Natural killer cell (primary cell): ENCODE data around the gene EIPR1. TPM values are rescaled to one million over a fixed set of nuclear protein-coding genes. Genes with fewer than 3 reads are reported as not detected.

Experiments
- ATAC-seq, 3 donors: fragments of 150-1000 bp in 2 of 3; fragments of 200-7000 bp in 1 of 3; cut with Tn5 transposase; 1 replicate in 1 of 3; 2 replicates in 2 of 3; pipeline ENCODE4 v1.10.0; 2021; ENCODE audit warnings: mild to moderate bottlenecking in 2 of 3, moderate library complexity in 2 of 3
- DNase-seq, 2 donors: peaks; one replicate each; pipeline versions ENCODE4 v3.0.0 to v3.0.0-alpha.2; 2013 to 2021; ENCODE audit warnings: mixed read lengths in 1 of 2
- H3K27ac ChIP-seq: one replicate; pipeline ENCODE4 v1.5.1; 2013; ENCODE audit warnings: mild to moderate bottlenecking, low read length
- H3K27me3 ChIP-seq: one replicate; pipeline ENCODE4 v1.6.1; 2013; ENCODE audit warnings: low read length; ENCODE audit not compliant: control insufficient read depth, insufficient read depth
- H3K36me3 ChIP-seq: one replicate; pipeline ENCODE4 v1.6.1; 2013; ENCODE audit warnings: low read length; ENCODE audit not compliant: control insufficient read depth, insufficient read depth
- H3K4me1 ChIP-seq: one replicate; pipeline ENCODE4 v1.6.1; 2013; ENCODE audit warnings: low read length; ENCODE audit not compliant: control insufficient read depth, insufficient read depth
- H3K4me3 ChIP-seq: one replicate; pipeline ENCODE4 v1.5.1; 2013; ENCODE audit warnings: low read length
- H3K9me3 ChIP-seq: one replicate; pipeline ENCODE4 v1.6.1; 2013; ENCODE audit warnings: low read length; ENCODE audit not compliant: control insufficient read depth, insufficient read depth
- H3K27ac Mint-ChIP-seq, 2 donors: one replicate each; pipeline ENCODE4 v1.8.0; 2022; ENCODE audit warnings: mild to moderate bottlenecking in 2 of 2, mixed read lengths in 2 of 2, moderate library complexity in 1 of 2
- H3K27me3 Mint-ChIP-seq, 2 donors: one replicate each; pipeline ENCODE4 v1.8.0; 2022; ENCODE audit warnings: low read depth in 2 of 2, mixed read lengths in 2 of 2
- H3K36me3 Mint-ChIP-seq: one replicate; pipeline ENCODE4 v1.8.0; 2022; ENCODE audit warnings: mixed read lengths
- H3K4me1 Mint-ChIP-seq, 2 donors: one replicate each; pipeline ENCODE4 v1.8.0; 2022; ENCODE audit warnings: mixed read lengths in 2 of 2
- H3K4me3 Mint-ChIP-seq: one replicate; pipeline ENCODE4 v1.8.0; 2022; ENCODE audit warnings: mild to moderate bottlenecking, moderate library complexity, mixed read lengths
- H3K9me3 Mint-ChIP-seq, 2 donors: one replicate each; pipeline ENCODE4 v1.8.0; 2022; ENCODE audit warnings: mixed read lengths in 2 of 2
- WGBS: methylation state at CpG from one replicate; pipeline ENCODE4 v1.1.7; 2013; ENCODE audit warnings: missing lambda C conversion rate; ENCODE audit not compliant: insufficient coverage; 5-methylcytosine and 5-hydroxymethylcytosine counted together
- intact Hi-C: fragments of 100-400 bp; cut with micrococcal nuclease; formaldehyde crosslinking; loops from one replicate; pipeline ENCODE4 v1.14.2; 2022
- total RNA-seq, 4 donors: library from RNA; stranded (reverse); fragments of 120-200 nt in 1 of 4; gene quantifications; one replicate each; pipeline versions ENCODE4 v1.2.3 to v1.2.4, GENCODE V29; 2013 to 2022
- TF ChIP-seq, protein P1 (sequence below): fragments of 200-600 bp; IDR thresholded peaks from one replicate; pipeline ENCODE4 v1.8.0; 2022; ENCODE audit warnings: antibody characterized with exemption

The EIPR1 gene
- total RNA-seq, 3 donors from 2014 or later (not counting 1 experiment from before 2014, with no cell fraction given), result 26.8 to 28.8 (median 27.9) TPM

DNA sequence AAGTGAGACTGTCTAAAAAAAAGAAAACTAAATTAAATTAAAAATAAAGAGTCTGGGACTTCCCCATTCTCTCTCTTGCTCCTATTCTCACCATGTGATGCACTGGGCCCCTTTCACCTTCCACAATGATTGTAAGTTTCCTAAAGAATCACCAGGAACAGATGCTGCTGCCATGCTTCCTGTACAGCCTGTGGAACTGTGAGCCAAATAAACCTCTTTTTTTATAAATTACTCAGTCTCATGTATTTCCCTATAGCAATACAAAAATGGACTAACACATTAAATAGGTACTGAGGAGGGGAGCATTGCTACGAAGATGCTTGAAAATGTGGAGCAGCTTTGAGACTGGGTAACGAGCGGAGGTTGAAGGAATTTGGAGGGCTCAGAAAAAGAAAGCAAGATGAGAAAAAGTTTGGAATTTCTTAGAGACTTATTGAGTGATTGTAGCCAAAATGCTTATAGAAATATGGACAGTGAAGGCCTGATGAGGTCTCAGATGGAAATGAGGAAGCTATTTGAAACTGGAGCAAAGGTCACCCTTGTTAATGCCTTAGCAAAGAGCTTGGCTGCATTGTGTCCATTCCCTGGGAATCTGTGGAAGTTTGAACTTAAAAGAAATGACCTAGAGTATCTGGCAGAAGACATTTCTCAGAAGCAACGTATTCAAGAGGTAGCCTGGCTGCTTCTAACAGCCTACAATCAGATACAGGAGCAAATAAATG is 128.7 kb downstream of the EIPR1 start:
- H3K27ac Mint-ChIP-seq, result no peak overlapping the region
- peaks cover 6 to 7% of the 10 kb centered on the region in 2 donors for H3K9me3 Mint-ChIP-seq
- H3K27me3 Mint-ChIP-seq, result no peaks in the 10 kb centered on the region
- DNase-seq, result no peak
- no peak for ATAC-seq
- H3K36me3 Mint-ChIP-seq, result peaks cover 11% of the 10 kb centered on the region
- TF ChIP-seq, protein P1, sequence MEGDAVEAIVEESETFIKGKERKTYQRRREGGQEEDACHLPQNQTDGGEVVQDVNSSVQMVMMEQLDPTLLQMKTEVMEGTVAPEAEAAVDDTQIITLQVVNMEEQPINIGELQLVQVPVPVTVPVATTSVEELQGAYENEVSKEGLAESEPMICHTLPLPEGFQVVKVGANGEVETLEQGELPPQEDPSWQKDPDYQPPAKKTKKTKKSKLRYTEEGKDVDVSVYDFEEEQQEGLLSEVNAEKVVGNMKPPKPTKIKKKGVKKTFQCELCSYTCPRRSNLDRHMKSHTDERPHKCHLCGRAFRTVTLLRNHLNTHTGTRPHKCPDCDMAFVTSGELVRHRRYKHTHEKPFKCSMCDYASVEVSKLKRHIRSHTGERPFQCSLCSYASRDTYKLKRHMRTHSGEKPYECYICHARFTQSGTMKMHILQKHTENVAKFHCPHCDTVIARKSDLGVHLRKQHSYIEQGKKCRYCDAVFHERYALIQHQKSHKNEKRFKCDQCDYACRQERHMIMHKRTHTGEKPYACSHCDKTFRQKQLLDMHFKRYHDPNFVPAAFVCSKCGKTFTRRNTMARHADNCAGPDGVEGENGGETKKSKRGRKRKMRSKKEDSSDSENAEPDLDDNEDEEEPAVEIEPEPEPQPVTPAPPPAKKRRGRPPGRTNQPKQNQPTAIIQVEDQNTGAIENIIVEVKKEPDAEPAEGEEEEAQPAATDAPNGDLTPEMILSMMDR, result no peak
- no peak overlapping the region for H3K4me3 ChIP-seq
- no peaks in the 10 kb centered on the region for H3K36me3 ChIP-seq
- H3K27me3 ChIP-seq, result no peaks in the 10 kb centered on the region
- H3K4me1 Mint-ChIP-seq, result peaks cover 6 to 8% of the 10 kb centered on the region in 2 donors
- intact Hi-C loops, result no loop called here
- H3K27ac ChIP-seq, result no peak overlapping the region
- H3K9me3 ChIP-seq, result peaks cover 24% of the 10 kb centered on the region
- H3K4me3 Mint-ChIP-seq, result no peak overlapping the region
- WGBS, result 98% methylated on average over 4 of the region's 4 CpGs
- H3K4me1 ChIP-seq, result peaks cover under 1% of the 10 kb centered on the region

DNA sequence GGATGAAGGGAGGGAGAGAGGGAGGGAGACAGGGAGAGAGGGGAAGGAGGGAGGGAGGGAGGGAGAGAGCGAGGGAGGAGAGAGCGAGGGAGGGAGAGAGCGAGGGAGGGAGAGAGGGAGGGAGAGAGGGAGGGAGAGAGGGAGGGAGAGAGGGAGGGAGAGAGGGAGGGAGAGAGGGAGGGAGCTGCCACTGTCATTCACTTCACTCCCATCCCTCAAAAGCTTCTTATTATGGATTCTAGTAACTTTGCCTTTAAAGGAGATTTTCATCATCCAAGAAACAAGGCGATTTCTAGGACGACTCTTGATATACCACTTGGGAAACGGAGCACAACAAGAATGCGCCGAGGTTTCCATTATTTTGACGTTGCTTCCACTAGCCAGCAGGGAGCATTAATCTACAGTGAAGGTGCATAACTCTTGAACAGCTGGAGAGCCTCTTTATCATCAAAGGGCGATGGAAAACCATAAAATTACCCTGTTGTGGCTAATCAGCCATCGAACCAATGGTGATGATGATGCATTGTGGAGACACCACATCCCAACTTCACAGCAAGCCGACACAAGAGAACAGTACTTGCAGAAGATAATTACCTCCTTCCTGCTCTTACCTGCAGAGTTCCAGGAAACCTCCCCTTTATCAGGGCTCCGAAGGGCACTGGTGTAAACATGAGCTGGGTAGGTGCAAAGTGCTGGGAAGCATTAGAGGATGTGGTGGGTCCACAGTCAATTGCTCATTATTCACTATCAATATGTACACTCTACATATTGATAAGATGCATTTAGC is 130.5 kb downstream of the EIPR1 start:
- no peak for ATAC-seq
- Histone ChIP-seq H3K9me3 (peaks cover 24% of the 10 kb centered on the region), H3K27me3 (no peaks in the 10 kb centered on the region), H3K27ac (no peak overlapping the region), H3K4me3 (no peak overlapping the region), H3K4me1 (peaks cover 17% of the 10 kb centered on the region), H3K36me3 (no peaks in the 10 kb centered on the region)
- intact Hi-C loops, result no loop called here
- Mint-ChIP-seq H3K27me3 (no peaks in the 10 kb centered on the region), H3K4me1 (peaks cover 6 to 19% of the 10 kb centered on the region in 2 donors), H3K27ac (no peak overlapping the region), H3K4me3 (no peak overlapping the region), H3K36me3 (peaks cover 11% of the 10 kb centered on the region), H3K9me3 (peaks cover 6 to 7% of the 10 kb centered on the region in 2 donors)
- TF ChIP-seq, protein P1, result no peak
- DNase-seq, result no peak
- WGBS, result 77% methylated on average over 9 of the region's 13 CpGs

DNA sequence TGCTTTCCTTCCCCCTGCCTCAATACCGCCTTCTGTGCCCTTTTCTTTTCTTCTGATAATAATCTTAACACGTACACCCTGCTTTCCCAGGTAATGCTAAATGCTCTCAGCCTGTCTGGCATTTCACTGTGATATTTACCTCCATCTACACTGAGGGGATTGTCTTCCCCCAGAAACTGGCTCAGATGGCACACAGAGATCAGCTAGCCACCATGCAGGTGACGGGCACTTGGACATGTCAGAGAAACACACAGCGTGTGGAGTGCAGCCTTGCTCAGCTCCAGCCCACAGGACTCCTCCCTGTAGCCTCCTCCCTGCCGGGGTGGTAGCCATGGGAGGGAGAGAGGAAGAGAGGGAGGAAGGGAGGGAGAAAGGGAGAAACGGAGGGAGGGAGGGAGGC is 131.2 kb downstream of the EIPR1 start:
- peaks cover 6 to 19% of the 10 kb centered on the region in 2 donors for H3K4me1 Mint-ChIP-seq
- intact Hi-C loops, result no loop called here
- no peaks in the 10 kb centered on the region for H3K27me3 Mint-ChIP-seq
- peaks cover 24% of the 10 kb centered on the region for H3K9me3 ChIP-seq
- no peaks in the 10 kb centered on the region for H3K27me3 ChIP-seq
- H3K4me1 ChIP-seq, result peaks cover 25% of the 10 kb centered on the region
- H3K27ac ChIP-seq, result no peak overlapping the region
- H3K36me3 ChIP-seq, result no peaks in the 10 kb centered on the region
- peaks cover 11% of the 10 kb centered on the region for H3K36me3 Mint-ChIP-seq
- no peak overlapping the region for H3K4me3 Mint-ChIP-seq
- ATAC-seq (no peak), DNase-seq (no peak)
- TF ChIP-seq, protein P1, result no peak
- H3K27ac Mint-ChIP-seq, result no peak overlapping the region
- peaks cover 6 to 7% of the 10 kb centered on the region in 2 donors for H3K9me3 Mint-ChIP-seq
- H3K4me3 ChIP-seq, result no peak overlapping the region
- WGBS, result 73% methylated on average over 4 of the region's 6 CpGs
